SU-DHL-6 (cell line): ENCODE measurements around the gene FBH1.
"Not testable (repeated sequence)": the region's sequence is repeated elsewhere in the genome, so short reads cannot be mapped to it uniquely, and the experiment has no call there.

Experiments
- CTCF ChIP-seq: fragments of 200-600 bp; sonication (generic); IDR thresholded peaks from one replicate; pipeline ENCODE4 v1.5.1; 2017; ENCODE audit warnings: antibody characterized with exemption, mild to moderate bottlenecking, low read length, moderate library complexity; ENCODE audit not compliant: insufficient read depth, poor library complexity, severe bottlenecking
- EZH2phosphoT487 ChIP-seq: fragments of 200-600 bp; sonication (generic), shearing (Covaris generic); conservative IDR thresholded peaks from 2 replicates; pipeline ENCODE4 v1.6.1; 2018; ENCODE audit warnings: mild to moderate bottlenecking, antibody characterized with exemption, low read length, moderate library complexity, mixed read lengths

GRCh38 chr10:5962358-5962940 is 72.4 kb downstream of the FBH1 start:
- not testable (repeated sequence) for TF ChIP-seq CTCF, EZH2phosphoT487
